Measurements from ENCODE around the gene TRIM41.
"Not testable (repeated sequence)": the region's sequence is repeated elsewhere in the genome, so short reads cannot be mapped to it uniquely, and the experiment has no call there.

TRIM41 gene

DNA sequence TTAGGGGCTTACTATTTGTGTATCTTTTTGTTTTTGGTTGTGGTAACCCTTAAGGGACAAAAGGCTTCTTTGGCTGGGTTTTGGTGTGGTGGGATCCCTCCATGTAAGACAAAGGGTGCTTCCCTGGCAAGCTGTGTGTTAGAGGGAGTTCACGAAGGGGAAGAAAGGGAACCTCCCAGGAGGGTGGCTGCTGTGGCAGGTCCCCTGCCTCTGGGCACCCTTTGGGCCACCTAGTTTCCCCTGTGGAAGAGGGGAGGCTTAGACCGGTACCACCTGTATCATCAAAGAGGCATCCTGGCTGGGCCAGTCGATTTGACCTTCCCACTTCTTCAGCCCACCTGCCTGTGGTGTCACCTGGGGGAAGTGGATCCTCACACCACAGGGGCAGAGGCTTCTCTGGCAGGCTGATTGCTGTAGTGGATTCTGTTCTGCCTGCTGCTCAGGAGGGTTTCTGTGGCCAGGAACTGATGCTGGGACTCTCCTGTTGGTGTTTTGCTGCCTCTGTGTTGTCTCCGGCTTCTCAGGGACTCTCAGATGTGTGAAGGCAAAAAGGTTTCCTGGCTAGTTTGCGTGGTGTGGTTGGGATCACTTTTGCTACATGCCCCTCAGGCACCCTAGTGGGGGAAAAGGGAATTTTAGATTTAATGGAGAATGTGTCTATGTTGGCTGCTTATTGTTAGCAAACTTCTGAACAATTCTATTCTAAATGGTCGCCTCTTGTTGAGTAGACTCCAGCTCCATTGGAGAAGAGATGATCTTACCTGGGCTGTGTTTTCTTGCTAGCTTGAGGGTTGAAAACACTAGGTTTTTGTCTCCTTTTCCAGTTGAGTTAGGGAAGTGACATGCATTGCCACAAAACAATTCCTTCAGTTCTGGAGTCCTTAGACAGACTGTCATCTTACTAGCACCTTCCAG, 61.0 kb downstream of the TRIM41 start:
- DNase-seq = not testable (repeated sequence)

Data from amygdala (tissue), 56 donors.